HepG2 (cell line): ENCODE results near the gene DPH2.

Experiments
- ETV5 ChIP-seq: IDR thresholded peaks from 2 replicates; pipeline ENCODE4 v1.6.1; 2018; ENCODE audit warnings: missing biosample characterization, missing genetic modification reagents, inconsistent platforms, borderline replicate concordance
- EZH2 ChIP-seq: conservative IDR thresholded peaks from 2 replicates; pipeline ENCODE4 v1.6.1; 2012; ENCODE audit warnings: mild to moderate bottlenecking, low read depth, low read length, moderate library complexity
- GATAD2A ChIP-seq: IDR thresholded peaks from 2 replicates; pipeline ENCODE4 v1.6.1; 2016
- ZNF674 ChIP-seq: sonication (generic); formaldehyde crosslinking; IDR thresholded peaks from 2 replicates; pipeline ENCODE4 v1.5.0; 2020; ENCODE audit warnings: low read depth, mild to moderate bottlenecking, missing genetic modification reagents

- no peak for TF ChIP-seq GATAD2A (CRISPR knock-in tag)
- no peak for TF ChIP-seq EZH2
- TF ChIP-seq ZNF674 (CRISPR knock-in tag): no peak
- TF ChIP-seq ETV5 (CRISPR knock-in tag): no peak
Measured at GRCh38 chr1:43956234-43956633, 13.6 kb upstream of the DPH2 start.
